ENCODE data around the gene AIF1L.
"Not testable (repeated sequence)": the region's sequence is repeated elsewhere in the genome, so short reads cannot be mapped to it uniquely, and the experiment has no call there.

AIF1L gene

GRCh38 chr9:131117121-131117761 is 20.9 kb downstream of the AIF1L start:
- no peak for DNase-seq

- DNase-seq: no peak
Measured at GRCh38 chr9:131117762-131118145, 21.4 kb downstream of the AIF1L start.

GRCh38 chr9:131119600-131119999 is 23.3 kb downstream of the AIF1L start:
- no peak for DNase-seq

DNA sequence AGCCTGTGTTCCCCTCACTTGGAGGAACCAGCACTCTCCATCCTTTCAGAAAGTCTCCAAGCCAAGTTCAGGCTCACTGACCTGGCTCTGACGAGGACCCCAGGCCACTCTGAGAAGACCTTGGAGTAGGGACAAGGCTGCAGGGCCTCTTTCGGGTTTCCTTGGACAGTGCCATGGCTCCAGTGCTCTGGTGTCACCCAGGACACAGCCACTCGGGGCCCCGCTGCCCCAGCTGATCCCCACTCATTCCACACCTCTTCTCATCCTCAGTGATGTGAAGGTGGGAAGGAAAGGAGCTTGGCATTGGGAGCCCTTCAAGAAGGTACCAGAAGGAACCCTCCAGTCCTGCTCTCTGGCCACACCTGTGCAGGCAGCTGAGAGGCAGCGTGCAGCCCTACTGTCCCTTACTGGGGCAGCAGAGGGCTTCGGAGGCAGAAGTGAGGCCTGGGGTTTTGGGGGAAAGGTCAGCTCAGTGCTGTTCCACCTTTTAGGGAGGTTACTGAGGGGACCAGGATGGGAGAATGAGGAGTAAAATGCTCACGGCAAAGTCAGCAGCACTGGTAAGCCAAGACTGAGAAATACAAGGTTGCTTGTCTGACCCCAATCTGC is 24.4 kb downstream of the AIF1L start:
- DNase-seq: no peak

DNA sequence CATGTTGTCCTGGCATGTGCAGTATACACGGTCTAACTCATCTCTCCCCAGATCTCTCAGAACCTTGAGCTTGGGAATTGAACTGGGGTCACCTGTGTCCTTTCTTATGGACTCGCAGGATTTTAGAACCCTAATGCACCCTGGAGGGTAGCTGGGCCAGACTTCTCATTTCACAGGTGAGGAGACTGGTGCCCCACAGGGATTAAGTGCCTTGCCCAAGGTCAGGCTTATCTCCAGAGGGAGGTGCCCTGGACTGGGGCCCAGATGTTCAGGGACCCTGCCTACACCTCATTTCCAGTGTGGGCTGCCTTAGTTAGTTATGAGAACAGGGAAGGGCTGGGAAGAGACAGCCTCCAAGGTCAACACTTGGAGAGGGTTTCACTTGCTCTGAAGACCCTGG is 25.0 kb downstream of the AIF1L start:
- DNase-seq: no peak

GRCh38 chr9:131122158-131122557 is 25.8 kb downstream of the AIF1L start:
- DNase-seq: no peak

DNA sequence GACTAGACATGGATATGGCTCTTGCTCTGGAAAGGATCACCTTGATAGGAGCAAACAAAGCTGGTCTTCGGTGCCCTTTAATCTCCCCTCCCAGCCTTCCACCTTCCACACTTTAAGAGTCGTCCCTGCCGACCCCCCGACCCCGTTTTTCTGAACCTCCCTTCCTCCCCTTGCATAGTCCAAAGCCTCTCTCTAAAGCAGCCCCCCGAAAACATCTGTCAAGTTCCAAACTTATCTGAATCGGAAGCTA is 28.6 kb downstream of the AIF1L start:
- DNase-seq: no peak

DNA sequence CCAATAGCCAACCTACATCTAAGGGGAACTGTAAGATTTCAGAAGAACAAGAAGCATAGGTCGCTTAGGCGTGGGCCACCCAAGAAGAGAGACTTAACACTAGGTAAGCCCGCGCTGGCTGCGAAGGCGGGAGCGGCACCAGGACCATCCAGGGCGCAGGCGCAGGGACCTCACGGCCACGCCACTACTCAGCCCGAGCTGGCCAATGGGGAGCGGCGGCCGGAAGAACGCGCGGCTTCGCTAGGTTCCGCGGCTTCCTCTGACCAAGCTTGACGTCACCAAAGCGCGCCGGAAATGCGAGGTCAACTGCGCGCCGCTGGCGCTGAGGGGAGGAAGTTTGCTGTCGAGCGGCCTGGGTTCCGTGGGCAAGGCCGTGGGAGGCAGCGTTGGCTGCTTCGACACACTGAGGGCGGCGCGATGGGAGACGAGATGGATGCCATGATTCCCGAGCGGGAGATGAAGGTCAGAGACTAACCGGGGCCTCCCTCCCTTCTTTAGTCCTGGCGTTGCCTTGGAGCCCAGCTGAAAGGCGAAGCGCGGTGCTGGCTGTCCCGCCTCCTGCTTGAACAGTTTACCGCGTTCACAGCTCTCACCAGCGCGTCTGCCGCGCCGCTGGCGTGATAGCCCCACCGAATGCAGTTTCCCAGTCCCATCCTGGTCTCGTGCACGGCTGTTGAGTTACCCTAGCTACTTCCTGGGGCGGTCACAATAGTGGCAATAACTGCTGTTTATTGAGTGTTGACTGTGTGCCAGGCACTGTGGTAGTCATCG is 29.1 kb downstream of the AIF1L start, which contains the start of gene NUP214:
Gene NUP214 (plus strand): TSS at position 299 of the 771 bp plus-strand sequence. CDS start 119 bp downstream, at position 418.
- DNase-seq: peak; percentile 98

- no peak for DNase-seq
Measured at GRCh38 chr9:131126059-131126426, 29.7 kb downstream of the AIF1L start.

GRCh38 chr9:131129183-131129582 is 32.9 kb downstream of the AIF1L start:
- no peak for DNase-seq

DNA sequence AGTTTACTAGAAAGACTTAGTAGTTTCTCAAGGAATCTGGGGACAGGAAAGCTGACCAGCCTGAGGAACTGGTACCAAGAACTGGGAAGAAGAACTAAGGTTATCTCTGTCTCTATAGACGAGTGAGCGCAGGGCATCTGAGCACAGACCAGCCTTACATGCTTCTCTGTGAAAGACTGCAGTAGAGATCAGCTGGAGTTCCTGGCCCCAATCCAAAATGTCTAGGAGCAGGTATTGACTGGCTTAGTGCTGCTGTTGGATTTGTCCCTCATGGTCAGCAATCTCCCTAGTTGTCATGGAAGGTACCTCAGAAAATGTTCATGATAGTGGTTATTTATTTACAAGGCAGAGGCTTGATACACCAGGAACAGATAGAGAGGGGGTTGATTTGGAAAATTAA is 42.3 kb downstream of the AIF1L start:
- DNase-seq: no peak

DNA sequence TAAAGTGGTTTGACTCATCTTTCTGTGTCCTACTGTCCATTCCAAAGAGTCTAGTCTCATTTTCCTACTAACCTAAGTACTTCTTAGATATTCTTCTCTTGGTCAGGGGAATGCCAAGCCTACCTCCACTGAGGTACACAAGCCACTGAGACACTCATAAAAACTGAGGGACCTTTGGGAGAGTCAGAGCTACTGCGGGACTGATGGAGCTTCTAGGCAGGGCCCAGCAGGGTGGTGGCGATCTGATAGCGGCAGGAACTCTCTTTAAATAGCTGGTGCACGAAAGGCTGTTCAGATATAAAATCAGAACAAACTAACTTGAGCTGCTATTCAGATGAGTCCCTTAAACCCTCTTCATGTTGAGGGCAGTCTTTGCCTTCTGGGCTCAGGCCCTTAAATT is 43.8 kb downstream of the AIF1L start:
- DNase-seq: no peak

GRCh38 chr9:131140550-131140949 is 44.2 kb downstream of the AIF1L start:
- DNase-seq: no peak

DNA sequence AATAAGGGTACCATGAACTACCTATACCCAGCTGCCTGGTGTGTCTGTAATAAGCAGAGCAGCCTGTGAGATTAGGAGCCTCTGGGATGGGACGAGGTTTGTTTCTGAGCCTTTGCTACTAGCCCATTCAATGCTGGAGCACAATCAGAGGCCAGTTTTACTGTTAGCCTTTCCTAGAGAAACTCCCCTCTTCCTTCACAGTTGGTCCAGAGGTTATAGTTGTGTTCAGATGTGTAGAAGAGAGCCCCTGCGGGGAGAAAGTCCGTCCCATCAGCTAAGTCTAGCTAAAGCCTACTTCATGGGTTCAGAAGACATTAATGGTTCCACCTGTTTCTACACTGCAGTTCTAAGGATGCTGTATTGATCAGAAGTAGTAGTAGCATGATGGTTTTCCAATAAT is 45.8 kb downstream of the AIF1L start:
- DNase-seq: no peak

DNA sequence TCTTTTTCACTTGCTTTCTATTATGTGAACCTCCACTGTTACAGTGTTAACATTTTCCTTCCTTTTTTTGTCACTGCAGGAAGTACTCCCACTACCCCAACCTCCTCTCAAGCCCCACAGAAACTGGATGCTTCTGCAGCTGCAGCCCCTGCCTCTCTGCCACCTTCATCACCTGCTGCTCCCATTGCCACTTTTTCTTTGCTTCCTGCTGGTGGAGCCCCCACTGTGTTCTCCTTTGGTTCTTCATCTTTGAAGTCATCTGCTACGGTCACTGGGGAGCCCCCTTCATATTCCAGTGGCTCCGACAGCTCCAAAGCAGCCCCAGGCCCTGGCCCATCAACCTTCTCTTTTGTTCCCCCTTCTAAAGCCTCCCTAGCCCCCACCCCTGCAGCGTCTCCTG is 47.9 kb downstream of the AIF1L start:
- DNase-seq: no peak

GRCh38 chr9:131145245-131145644 is 48.9 kb downstream of the AIF1L start:
- DNase-seq: no peak

- no peak for DNase-seq
Measured at GRCh38 chr9:131146186-131146585, 49.9 kb downstream of the AIF1L start.

DNA sequence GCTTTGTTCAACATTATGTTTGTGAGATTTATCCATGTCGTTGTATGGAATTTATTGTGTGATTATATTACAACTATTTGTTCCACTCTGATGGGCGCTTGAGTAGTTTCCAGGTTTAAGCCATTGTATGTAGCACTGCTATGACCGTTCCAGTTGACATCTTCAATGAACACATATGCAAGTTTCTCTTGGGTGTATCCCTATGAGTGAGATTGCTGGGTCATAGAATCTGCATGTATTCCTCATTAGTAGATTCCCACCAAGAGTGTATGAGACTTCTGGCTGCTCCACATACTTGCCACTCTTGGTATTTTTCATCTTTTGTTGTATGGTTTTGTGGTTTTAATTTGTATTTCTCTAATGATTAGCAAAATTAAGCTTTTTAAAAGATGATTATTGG is 51.9 kb downstream of the AIF1L start:
- no peak for DNase-seq

GRCh38 chr9:131148966-131149687 is 52.8 kb downstream of the AIF1L start:
- DNase-seq: no peak

DNA sequence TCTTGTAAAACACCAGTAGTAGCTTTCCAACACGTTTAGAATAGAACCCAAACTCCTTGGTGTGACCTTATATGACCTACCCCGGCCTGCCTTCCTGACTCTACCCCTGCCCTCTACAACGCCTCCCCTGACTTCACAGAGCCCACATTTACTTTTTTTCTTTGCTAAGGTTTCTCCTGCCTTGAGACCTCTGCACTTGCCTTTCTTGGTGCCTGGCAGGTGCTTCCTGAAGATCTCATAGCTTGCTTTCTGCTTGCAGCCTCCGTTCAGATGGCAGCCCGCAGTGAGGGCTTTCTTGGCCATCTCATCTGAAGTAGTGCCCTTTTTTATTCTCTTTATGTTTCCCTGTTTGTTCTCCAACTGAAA is 53.3 kb downstream of the AIF1L start:
- no peak for DNase-seq

DNA sequence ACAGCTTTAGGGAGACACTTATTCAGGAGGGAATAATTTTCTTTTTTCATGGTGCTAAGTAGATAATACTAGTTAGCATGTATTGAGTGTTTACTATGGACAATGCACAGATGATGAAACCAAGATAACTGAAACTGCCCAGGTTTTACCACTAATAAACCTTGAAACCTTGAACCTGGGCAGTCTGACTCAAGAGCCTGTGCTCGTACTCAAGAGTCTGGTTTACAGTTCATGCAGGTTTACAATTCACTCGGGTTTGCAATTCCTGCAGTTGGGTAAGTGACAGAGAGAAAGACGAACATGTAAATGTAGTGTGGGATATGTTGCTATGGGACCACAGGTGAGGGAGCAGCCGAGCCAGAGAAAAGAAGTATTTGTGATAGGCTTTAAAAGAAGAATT is 57.3 kb downstream of the AIF1L start:
- no peak for DNase-seq

GRCh38 chr9:131158673-131159072 is 62.3 kb downstream of the AIF1L start:
- DNase-seq: not testable (repeated sequence)

DNA sequence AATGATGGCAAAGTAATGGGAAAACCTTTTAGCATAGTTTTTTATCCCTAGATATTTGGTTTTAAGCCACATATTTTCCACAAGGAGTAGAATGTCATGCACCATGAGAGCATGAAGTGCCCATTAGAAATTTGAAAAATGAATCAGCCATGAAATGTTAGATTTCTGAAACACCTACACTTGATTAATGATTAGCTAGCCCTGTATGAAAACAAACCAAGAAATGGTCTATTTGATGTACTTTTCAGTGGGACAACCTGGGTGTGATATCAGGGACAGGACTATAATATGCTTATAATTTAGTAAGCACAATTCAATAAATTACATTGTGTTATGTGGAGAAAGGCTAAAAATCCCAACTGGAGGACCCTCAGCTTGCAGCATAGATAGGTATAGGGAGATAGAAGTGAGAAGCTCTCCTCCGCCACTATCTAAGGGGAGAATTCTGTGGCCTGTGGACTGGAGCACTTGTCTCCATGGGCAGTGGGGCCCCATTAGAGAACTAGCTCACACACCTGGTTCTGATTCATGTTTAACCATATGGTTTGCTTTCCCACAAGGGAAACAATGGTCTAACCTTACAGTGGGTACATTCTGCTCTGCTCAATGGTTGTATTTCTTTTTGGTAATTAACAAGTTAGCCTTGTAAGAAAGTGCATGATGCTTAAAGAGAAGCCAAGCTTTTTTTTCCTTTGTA is 64.2 kb downstream of the AIF1L start:
- no peak for DNase-seq
